ENCODE measurements around the gene VSNL1. TPM values are rescaled to one million over a fixed set of nuclear protein-coding genes. Genes with fewer than 3 reads are reported as not detected.

The VSNL1 gene
- total and polyA plus RNA-seq, 12 donors, result 7.2 to 51.1 (median 21.2) TPM

GRCh38 chr2:17614174-17614930 is 73.9 kb downstream of the VSNL1 start:
- Histone ChIP-seq H3K27me3 (no peaks in the 10 kb centered on the region), H3K36me3 (replicated peaks in 1 of 2) (no peaks in the 10 kb centered on the region), H3K4me3 (no peak overlapping the region), H3K27ac (no peak overlapping the region), H3K9me3 (replicated peaks in 1 of 3) (no peaks in the 10 kb centered on the region), H3K4me1 (replicated peaks in 1 of 2) (peaks cover 0 to 10% of the 10 kb centered on the region in 2 donors)
- TF ChIP-seq CTCF (IDR thresholded peaks at IDR 0.05) (no peak), POLR2A (IDR thresholded peaks at IDR 0.05) (no peak)
- intact Hi-C loops (cut with DNase I), result no loop called here
- peak in 1 of 7 donors; percentile 20 for DNase-seq
- WGBS, 4 donors, result 84 to 90% (median 88%) methylated on average over 3 to 4 of the region's 4 CpGs

GRCh38 chr2:17615147-17615546 is 74.7 kb downstream of the VSNL1 start:
- no peak for TF ChIP-seq POLR2A (IDR thresholded peaks at IDR 0.05)
- TF ChIP-seq CTCF (IDR thresholded peaks at IDR 0.05), result no peak
- Histone ChIP-seq H3K27me3 (no peaks in the 10 kb centered on the region), H3K36me3 (replicated peaks in 1 of 2) (no peaks in the 10 kb centered on the region), H3K27ac (no peak overlapping the region), H3K4me1 (replicated peaks in 1 of 2) (peaks cover 0 to 5% of the 10 kb centered on the region in 2 donors), H3K9me3 (replicated peaks in 1 of 3) (no peaks in the 10 kb centered on the region), H3K4me3 (no peak overlapping the region)
- 66 to 87% (median 70%) methylated on average over 1 of the region's 1 CpG for WGBS, 4 donors
- DNase-seq, result no peak
- intact Hi-C loops (cut with DNase I), result no loop called here

- no peak overlapping the region for H3K27ac ChIP-seq
Observed at GRCh38 chr2:17615728-17616351, 75.3 kb downstream of the VSNL1 start.

More at GRCh38 chr2:17615728-17616351, 75.3 kb downstream of the VSNL1 start:
- WGBS, 4 donors, result 95 to 100% (median 98%) methylated on average over 1 of the region's 1 CpG
- H3K27me3 ChIP-seq, result no peaks in the 10 kb centered on the region
- TF ChIP-seq CTCF (IDR thresholded peaks at IDR 0.05) (no peak), POLR2A (IDR thresholded peaks at IDR 0.05) (no peak)
- H3K4me3 ChIP-seq, result no peak overlapping the region
- peaks cover 0 to 7% of the 10 kb centered on the region in 2 donors for H3K4me1 ChIP-seq (replicated peaks in 1 of 2)
- intact Hi-C loops (cut with DNase I), result no loop called here
- no peaks in the 10 kb centered on the region for H3K9me3 ChIP-seq (replicated peaks in 1 of 3)
- DNase-seq, result peak in 2 of 7 donors; percentile 22 to 43
- H3K36me3 ChIP-seq (replicated peaks in 1 of 2), result no peaks in the 10 kb centered on the region
